LNCaP clone FGC (cell line): ENCODE measurements around the gene ARMH3.
A peak's percentile ranks its signal among the peaks of the same experiment; 100 is the strongest.

ENCODE experiments used
- DNase-seq: peaks from one replicate; pipeline ENCODE4 v3.0.0-alpha.2; 2011; ENCODE audit warnings: low read depth
- H3K4me3 ChIP-seq: 2 replicates; pipeline ENCODE4 v1.5.1; 2011; ENCODE audit warnings: mild to moderate bottlenecking, low read depth, low read length, control low read depth
- CTCF ChIP-seq: IDR thresholded peaks from 2 replicates; pipeline ENCODE4 v1.5.1; 2012; ENCODE audit warnings: mild to moderate bottlenecking; ENCODE audit not compliant: control insufficient read depth, insufficient read depth; ENCODE audit errors: extremely low read depth

The ARMH3 gene

GRCh38 chr10:101833466-101833865 lies 222.5 kb downstream of the ARMH3 start:
- H3K4me3 ChIP-seq: no peak overlapping the region
- no peak for TF ChIP-seq CTCF
- DNase-seq: no peak

GRCh38 chr10:101832325-101832771 lies 223.6 kb downstream of the ARMH3 start:
- no peak for TF ChIP-seq CTCF
- DNase-seq: no peak
- no peak overlapping the region for H3K4me3 ChIP-seq

- H3K4me3 ChIP-seq: peak overlapping the region; percentile 36
- DNase-seq: no peak
- TF ChIP-seq CTCF: no peak
These were observed 224.7 kb downstream of the ARMH3 start for GRCh38 chr10:101831169-101831811.

GRCh38 chr10:101830322-101831168 lies 225.4 kb downstream of the ARMH3 start:
- no peak for TF ChIP-seq CTCF
- DNase-seq: peak; percentile 45
- H3K4me3 ChIP-seq: peak overlapping the region; percentile 36

- DNase-seq: no peak
- no peak overlapping the region for H3K4me3 ChIP-seq
- no peak for TF ChIP-seq CTCF
These were observed 226.2 kb downstream of the ARMH3 start for GRCh38 chr10:101829561-101830315.

GRCh38 chr10:101828766-101829551 lies 227.0 kb downstream of the ARMH3 start:
- H3K4me3 ChIP-seq: no peak overlapping the region
- no peak for TF ChIP-seq CTCF
- DNase-seq: no peak
